GM12878 (cell line): ENCODE data around the gene NUAK2.

Experiments
- CREB1 ChIP-seq: IDR thresholded peaks from 2 replicates; pipeline ENCODE4 v1.6.1; 2012; ENCODE audit warnings: low read depth, mild to moderate bottlenecking, inconsistent platforms
- POLR2A ChIP-seq: IDR thresholded peaks from 2 replicates; pipeline ENCODE4 v1.6.1; 2011; ENCODE audit warnings: low read depth, mild to moderate bottlenecking, low read length
- RELA ChIP-seq: fragments of 450-650 bp; IDR thresholded peaks from 2 replicates; pipeline ENCODE4 v1.8.0; 2014; ENCODE audit warnings: borderline replicate concordance; ENCODE audit not compliant: partially characterized antibody
- TAF1 ChIP-seq: IDR thresholded peaks from 2 replicates; pipeline ENCODE4 v1.6.1; 2011; ENCODE audit warnings: mild to moderate bottlenecking, low read depth, low read length, borderline replicate concordance
- ZNF274 ChIP-seq: IDR thresholded peaks from one replicate; pipeline ENCODE4 v1.8.0; 2011; ENCODE audit not compliant: insufficient read length, insufficient read depth
- TF ChIP-seq, protein P1 (sequence below): IDR thresholded peaks from 2 replicates; pipeline ENCODE4 v1.6.1; 2011; ENCODE audit warnings: low read depth, low read length, improper control_type of control experiment, borderline replicate concordance

DNA sequence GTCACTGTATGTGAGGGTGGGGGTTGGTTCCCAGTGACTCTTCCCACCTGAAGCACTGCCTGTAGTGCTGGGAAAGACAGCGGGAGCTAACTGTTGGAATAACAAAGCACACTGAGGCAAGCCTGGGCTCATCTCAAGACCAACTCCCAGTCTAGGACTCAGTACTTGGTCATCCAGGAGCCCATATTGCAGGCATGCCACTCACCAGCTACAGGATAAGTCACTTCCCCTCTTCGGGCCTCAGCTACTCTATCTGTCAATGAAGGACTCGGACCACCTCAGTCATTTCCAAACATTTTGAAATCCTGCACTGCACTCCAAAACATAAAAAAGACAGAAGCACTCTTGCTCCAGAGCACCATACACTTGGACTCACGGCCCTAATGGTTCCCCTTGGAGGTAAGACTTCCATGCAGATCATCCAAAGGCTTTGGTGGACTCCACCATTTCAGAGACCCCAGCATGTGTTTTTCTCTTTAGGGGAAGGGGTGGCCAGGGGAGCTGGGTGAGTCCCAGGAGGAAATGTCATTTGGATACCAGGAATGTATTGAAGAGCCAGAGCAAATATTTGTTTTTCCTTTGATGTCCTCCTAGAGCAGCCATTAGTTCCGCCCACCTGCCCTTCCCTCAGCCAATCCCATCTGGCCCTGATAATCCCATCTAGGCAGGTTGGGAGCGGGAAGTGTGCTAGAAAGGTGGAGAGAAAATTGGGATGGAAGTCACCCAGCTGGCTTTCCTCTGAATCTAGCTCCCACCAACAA, 3.1 kb downstream of the NUAK2 start:
- TF ChIP-seq TAF1 (no peak), POLR2A (no peak), RELA (no peak), ZNF274 (no peak), CREB1 (no peak)
- TF ChIP-seq, protein P1, sequence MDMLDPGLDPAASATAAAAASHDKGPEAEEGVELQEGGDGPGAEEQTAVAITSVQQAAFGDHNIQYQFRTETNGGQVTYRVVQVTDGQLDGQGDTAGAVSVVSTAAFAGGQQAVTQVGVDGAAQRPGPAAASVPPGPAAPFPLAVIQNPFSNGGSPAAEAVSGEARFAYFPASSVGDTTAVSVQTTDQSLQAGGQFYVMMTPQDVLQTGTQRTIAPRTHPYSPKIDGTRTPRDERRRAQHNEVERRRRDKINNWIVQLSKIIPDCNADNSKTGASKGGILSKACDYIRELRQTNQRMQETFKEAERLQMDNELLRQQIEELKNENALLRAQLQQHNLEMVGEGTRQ, result no peak
